ENCODE data around the gene MPRIP. TPM values are rescaled to one million over a fixed set of nuclear protein-coding genes. Genes with fewer than 3 reads are reported as not detected.

The MPRIP gene
- total RNA-seq, 1 experiment from 2014 or later: 258 TPM

- DNase-seq (ENCODE audit: low read depth, low spot score) (no peak), ATAC-seq (no peak)
- H3K36me3 ChIP-seq (ENCODE audit: control insufficient read depth in 1 of 2, insufficient read depth in 2 of 2, low read length in 2 of 2): peaks cover 4 to 11% of the 10 kb centered on the region in 2 experiments
- H3K4me2 ChIP-seq (ENCODE audit: low read length): no peak overlapping the region
- H3K79me2 ChIP-seq (ENCODE audit: insufficient read depth, low read length): peaks cover 26% of the 10 kb centered on the region
- RAD21 ChIA-PET (ENCODE audit: low non-redundant PET in 1 of 2, low total read pairs in 2 of 2, uncharacterized antibody in 2 of 2, unreplicated experiment in 2 of 2): no interaction called here
- no peak overlapping the region for H3K4me3 ChIP-seq (replicated peaks in 1 of 2; ENCODE audit: low read depth in 1 of 2, low read length in 2 of 2)
- no peaks in the 10 kb centered on the region for H4K20me1 ChIP-seq (ENCODE audit: insufficient read depth)
- H3K9me2 ChIP-seq (ENCODE audit: insufficient read depth): no peaks in the 10 kb centered on the region
- no peak overlapping the region for H2AFZ ChIP-seq (ENCODE audit: low read depth, low read length, poor library complexity, severe bottlenecking)
- no peak overlapping the region for H3K27ac ChIP-seq (ENCODE audit: low read depth, low read length)
- H3K27me3 ChIP-seq (ENCODE audit: insufficient read depth, low read length): no peaks in the 10 kb centered on the region
- H3K9ac ChIP-seq (ENCODE audit: low read length): no peak overlapping the region
- BruUV-seq (replicated peaks): no TSS peak
- TF ChIP-seq, protein P1, sequence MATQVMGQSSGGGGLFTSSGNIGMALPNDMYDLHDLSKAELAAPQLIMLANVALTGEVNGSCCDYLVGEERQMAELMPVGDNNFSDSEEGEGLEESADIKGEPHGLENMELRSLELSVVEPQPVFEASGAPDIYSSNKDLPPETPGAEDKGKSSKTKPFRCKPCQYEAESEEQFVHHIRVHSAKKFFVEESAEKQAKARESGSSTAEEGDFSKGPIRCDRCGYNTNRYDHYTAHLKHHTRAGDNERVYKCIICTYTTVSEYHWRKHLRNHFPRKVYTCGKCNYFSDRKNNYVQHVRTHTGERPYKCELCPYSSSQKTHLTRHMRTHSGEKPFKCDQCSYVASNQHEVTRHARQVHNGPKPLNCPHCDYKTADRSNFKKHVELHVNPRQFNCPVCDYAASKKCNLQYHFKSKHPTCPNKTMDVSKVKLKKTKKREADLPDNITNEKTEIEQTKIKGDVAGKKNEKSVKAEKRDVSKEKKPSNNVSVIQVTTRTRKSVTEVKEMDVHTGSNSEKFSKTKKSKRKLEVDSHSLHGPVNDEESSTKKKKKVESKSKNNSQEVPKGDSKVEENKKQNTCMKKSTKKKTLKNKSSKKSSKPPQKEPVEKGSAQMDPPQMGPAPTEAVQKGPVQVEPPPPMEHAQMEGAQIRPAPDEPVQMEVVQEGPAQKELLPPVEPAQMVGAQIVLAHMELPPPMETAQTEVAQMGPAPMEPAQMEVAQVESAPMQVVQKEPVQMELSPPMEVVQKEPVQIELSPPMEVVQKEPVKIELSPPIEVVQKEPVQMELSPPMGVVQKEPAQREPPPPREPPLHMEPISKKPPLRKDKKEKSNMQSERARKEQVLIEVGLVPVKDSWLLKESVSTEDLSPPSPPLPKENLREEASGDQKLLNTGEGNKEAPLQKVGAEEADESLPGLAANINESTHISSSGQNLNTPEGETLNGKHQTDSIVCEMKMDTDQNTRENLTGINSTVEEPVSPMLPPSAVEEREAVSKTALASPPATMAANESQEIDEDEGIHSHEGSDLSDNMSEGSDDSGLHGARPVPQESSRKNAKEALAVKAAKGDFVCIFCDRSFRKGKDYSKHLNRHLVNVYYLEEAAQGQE (IDR thresholded peaks at IDR 0.05; ENCODE audit: low read depth): no peak
- H3K4me1 ChIP-seq (ENCODE audit: control insufficient read depth in 1 of 2, insufficient read depth in 2 of 2, low read length in 2 of 2): peaks cover 7 to 31% of the 10 kb centered on the region in 2 experiments
- CTCF ChIA-PET: no interaction called here
- no peaks in the 10 kb centered on the region for H3K9me3 ChIP-seq (ENCODE audit: control insufficient read depth in 1 of 2, insufficient read depth in 1 of 2, low read depth in 1 of 2, low read length in 2 of 2)
- POLR2A ChIA-PET: no interaction called here
- intact Hi-C loops (cut with micrococcal nuclease): loop anchor here (2.0 kb wide), 1 partner anchor 73 kb away; the partner anchor contains the start of gene COPS3
Measured at GRCh38 chr17:17207998-17208397, 165.7 kb downstream of the MPRIP start.

DNA sequence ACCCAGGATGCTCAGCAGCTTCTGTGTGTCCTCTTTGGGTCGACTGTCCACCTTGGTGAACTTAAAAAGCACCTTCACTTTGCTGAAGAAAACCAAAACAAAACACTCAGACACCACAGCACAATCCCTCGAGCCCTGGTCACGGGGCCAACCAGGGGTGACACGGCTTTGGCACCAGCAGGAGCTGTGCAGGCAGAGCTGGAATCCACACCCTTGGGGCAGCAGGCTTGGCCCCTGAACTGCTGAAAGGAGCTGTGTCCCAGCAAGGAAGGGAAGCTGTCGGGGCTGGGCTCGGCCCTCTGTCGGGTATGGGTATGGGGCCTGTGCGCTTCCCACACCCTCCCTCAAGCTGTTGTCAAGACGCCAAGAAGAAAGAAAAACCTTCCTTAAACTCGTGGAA, 171.5 kb downstream of the MPRIP start:
- Histone ChIP-seq H3K27ac (ENCODE audit: low read depth, low read length) (no peak overlapping the region), H3K4me2 (ENCODE audit: low read length) (no peak overlapping the region), H3K4me1 (ENCODE audit: control insufficient read depth in 1 of 2, insufficient read depth in 2 of 2, low read length in 2 of 2) (no peaks in the 10 kb centered on the region), H3K9me2 (ENCODE audit: insufficient read depth) (no peaks in the 10 kb centered on the region), H3K79me2 (ENCODE audit: insufficient read depth, low read length) (no peaks in the 10 kb centered on the region), H3K27me3 (ENCODE audit: insufficient read depth, low read length) (no peaks in the 10 kb centered on the region), H4K20me1 (ENCODE audit: insufficient read depth) (no peaks in the 10 kb centered on the region), H3K9ac (ENCODE audit: low read length) (no peak overlapping the region), H3K9me3 (ENCODE audit: control insufficient read depth in 1 of 2, insufficient read depth in 1 of 2, low read depth in 1 of 2, low read length in 2 of 2) (no peaks in the 10 kb centered on the region), H2AFZ (ENCODE audit: low read depth, low read length, poor library complexity, severe bottlenecking) (no peak overlapping the region), H3K4me3 (replicated peaks in 1 of 2; ENCODE audit: low read depth in 1 of 2, low read length in 2 of 2) (no peak overlapping the region), H3K36me3 (ENCODE audit: control insufficient read depth in 1 of 2, insufficient read depth in 2 of 2, low read length in 2 of 2) (peaks cover 6 to 24% of the 10 kb centered on the region in 2 experiments; a peak in 3 of 4 replicates)
- CTCF ChIA-PET: no interaction called here
- ATAC-seq (no peak), DNase-seq (ENCODE audit: low read depth, low spot score) (no peak)
- POLR2A ChIA-PET: no interaction called here
- BruUV-seq (replicated peaks): no TSS peak
- intact Hi-C loops (cut with micrococcal nuclease): no loop called here
- RAD21 ChIA-PET (ENCODE audit: low non-redundant PET in 1 of 2, low total read pairs in 2 of 2, uncharacterized antibody in 2 of 2, unreplicated experiment in 2 of 2): no interaction called here
- TF ChIP-seq CEBPB (IDR thresholded peaks at IDR 0.05; ENCODE audit: low read depth) (no peak), SRF (IDR thresholded peaks at IDR 0.05; ENCODE audit: low read depth) (no peak), SP1 (IDR thresholded peaks at IDR 0.05; ENCODE audit: low read depth) (no peak), TCF7L2 (IDR thresholded peaks at IDR 0.05; ENCODE audit: borderline replicate concordance, extremely low read depth, insufficient read depth, insufficient read length) (no peak), JUND (IDR thresholded peaks at IDR 0.05) (no peak), POLR2A (IDR thresholded peaks at IDR 0.05; ENCODE audit: borderline replicate concordance, extremely low read depth, insufficient read depth, insufficient read length) (no peak), ZBTB33 (IDR thresholded peaks at IDR 0.05; ENCODE audit: extremely low read depth, insufficient replicate concordance, low read length) (no peak), CBX3 (IDR thresholded peaks at IDR 0.05; ENCODE audit: low read depth) (no peak), EGR1 (IDR thresholded peaks at IDR 0.05; ENCODE audit: low read depth) (no peak), FOSL1 (IDR thresholded peaks at IDR 0.05; ENCODE audit: low read depth) (no peak), EZH2 (IDR thresholded peaks at IDR 0.05) (no peak), EZH2phosphoT487 (IDR thresholded peaks at IDR 0.05; ENCODE audit: borderline replicate concordance) (no peak), ATF3 (IDR thresholded peaks at IDR 0.05) (no peak), ZNF274 (IDR thresholded peaks at IDR 0.05; ENCODE audit: low read depth, low read length) (no peak)
